GM03348 (cell line): ENCODE data around the gene PDX1.
A peak's percentile ranks its signal among the peaks of the same experiment; 100 is the strongest.

Experiments
- DNase-seq: peaks from one replicate; pipeline ENCODE4 v3.0.0; 2012; ENCODE audit warnings: low spot score

PDX1 gene

DNA sequence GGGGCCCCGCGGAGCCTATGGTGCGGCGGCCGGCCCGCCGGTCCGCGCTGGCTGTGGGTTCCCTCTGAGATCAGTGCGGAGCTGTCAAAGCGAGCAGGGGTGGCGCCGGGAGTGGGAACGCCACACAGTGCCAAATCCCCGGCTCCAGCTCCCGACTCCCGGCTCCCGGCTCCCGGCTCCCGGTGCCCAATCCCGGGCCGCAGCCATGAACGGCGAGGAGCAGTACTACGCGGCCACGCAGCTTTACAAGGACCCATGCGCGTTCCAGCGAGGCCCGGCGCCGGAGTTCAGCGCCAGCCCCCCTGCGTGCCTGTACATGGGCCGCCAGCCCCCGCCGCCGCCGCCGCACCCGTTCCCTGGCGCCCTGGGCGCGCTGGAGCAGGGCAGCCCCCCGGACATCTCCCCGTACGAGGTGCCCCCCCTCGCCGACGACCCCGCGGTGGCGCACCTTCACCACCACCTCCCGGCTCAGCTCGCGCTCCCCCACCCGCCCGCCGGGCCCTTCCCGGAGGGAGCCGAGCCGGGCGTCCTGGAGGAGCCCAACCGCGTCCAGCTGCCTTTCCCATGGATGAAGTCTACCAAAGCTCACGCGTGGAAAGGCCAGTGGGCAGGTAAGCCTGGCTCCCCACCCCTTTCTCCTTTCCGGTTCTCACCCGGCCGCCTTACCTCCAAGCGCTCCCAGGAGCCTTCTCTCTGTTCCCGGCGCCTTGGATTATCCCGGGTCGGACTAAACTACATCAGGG lies at the start of gene PDX1:
TSS of gene PDX1 (plus strand) at position 67 of the 743 bp plus-strand sequence. CDS start at position 206, 139 bp downstream.
- no peak for DNase-seq

DNA sequence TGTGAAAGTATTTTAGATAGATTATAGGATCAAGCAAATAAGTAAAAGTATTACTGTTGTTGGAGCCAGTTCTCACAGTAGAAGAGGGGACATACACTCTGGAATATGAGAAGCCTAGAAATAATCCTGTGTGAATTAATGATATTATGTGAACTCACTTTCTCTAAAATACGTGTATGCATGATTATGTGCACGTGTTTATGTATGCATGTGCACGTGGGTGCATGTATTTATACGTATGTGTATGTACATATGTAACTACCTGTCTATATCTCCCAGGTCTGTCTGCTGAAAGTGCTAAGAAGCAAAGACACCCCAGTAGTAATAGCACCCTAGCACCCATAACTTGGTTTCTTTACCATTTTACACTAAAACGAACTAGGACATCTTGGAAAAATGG lies 41.5 kb upstream of the PDX1 start:
- DNase-seq = no peak

DNA sequence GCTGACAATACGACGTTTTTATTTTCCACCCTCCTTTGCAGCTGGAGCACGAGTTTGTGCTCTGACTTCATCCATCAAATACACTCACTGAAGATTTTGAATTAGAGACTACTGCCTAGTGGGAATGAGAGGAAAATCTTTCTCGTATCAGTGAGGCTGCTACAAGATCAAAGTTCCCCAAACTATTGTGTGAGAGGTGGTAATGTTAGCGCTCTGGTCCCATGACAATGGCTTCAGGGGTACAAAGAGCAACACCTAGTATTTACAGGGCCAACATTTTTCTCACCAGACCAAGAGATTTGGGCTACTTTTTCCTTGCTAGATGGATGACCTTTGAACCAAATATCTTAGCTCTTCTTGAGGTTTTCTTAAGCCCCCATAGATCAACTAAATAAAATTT lies 30.3 kb upstream of the PDX1 start:
- DNase-seq = no peak

DNA sequence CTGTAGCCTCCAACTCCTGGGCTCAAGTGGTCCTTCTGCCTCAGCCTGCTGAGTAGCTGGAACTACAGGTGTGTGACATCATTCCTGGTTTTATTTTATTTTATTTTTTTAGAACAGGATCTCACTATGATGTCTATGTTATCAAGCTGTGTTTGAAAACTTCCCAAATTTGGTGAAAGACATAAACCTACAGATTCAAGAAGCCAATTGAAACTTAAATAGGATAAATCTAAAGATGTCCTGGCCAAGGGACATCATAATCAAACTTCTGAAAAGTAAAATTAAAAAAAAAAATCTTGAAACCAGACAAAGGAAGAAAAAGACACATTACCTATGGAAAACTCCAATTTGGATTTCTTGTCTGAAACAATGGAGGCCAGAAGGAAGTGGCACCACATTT lies 23.1 kb upstream of the PDX1 start:
- DNase-seq = no peak

DNA sequence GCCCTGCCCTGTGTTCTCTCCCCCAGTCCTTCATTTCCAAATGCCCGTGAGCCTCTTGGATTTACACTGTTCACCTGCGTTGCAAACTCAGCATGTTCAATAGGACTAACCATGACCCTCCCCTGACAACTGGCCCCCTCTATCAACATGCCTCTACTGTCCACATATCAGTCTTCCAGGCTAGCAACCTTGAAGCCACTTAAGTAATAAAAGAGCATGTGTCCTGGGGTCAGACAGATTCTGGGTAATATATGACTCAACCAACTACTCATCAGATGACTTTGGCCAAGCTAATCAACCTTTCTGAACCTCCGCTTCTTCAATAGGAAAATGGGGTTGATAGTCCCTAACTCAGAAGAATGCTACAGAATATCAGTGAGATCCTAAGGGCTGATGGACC lies 15.1 kb upstream of the PDX1 start:
- no peak for DNase-seq

DNA sequence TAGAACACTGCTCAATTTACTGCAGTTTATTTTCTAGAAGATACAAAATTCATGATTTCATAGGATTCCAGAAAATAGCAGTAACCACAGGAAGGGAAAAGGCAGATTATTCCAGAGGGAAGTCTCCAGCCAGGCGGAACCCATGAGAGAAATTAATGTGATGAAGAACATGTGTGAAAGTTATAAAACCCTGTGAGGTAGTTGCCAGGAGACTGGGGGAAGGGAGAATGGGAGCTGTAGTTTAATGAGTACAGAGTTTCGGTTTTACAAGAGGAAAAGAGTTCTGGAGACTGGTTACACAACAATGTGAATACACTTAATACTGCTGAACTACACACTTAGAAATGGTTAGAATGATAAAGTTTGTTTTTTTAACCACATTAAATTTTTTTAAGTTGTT lies 14.2 kb upstream of the PDX1 start:
- DNase-seq = no peak

DNA sequence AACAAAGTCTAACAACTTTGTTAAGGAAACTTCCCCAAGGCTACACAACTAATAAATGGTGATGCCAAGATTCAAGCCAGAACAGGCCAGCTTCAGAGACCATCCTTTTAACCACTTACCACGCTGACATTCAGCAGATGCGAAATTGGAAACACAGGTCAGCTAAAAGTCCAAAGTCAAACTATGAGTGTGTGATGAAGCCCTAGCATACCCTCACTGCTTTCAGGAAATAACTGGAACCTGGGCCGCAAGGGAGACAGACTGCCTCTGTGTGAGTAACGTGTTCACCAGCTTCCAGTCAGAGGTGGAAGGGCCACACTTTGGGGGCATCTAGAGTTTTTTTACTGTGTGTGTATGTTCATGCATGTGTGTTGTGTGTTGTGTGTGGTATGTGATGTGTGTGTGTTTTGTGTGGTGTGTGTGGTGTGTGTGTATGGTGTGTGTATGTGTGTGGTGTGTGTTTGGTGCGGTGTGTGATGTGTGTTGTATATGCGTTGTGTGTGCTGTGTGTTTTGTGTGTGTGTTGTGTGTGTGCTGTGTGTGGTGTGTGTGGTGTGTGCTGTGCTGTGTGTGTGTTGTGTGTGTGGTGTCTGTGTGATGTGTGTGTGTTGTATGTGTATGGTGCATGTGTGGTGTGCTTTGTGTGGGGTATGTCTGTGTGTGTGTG lies 12.5 kb upstream of the PDX1 start:
- DNase-seq = no peak

DNA sequence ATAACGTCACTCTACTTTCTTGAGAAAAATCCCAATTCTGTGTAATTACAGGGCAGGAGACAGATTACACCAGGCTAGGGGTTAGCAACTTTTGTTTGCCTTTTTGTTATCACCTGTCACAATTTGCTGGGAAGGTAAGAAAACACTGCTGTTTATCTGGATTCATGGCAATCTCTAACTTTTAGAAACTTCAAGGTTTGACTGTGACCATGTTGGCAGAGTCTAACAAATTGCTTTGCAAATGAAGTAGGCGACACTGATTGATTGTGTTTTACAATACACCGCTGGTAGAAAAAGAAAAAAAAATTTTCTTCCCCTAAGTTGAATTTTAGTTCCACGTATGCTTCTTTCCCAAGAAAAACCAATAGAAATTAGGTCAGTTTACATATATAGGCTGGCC lies 10.4 kb upstream of the PDX1 start:
- DNase-seq = no peak

DNA sequence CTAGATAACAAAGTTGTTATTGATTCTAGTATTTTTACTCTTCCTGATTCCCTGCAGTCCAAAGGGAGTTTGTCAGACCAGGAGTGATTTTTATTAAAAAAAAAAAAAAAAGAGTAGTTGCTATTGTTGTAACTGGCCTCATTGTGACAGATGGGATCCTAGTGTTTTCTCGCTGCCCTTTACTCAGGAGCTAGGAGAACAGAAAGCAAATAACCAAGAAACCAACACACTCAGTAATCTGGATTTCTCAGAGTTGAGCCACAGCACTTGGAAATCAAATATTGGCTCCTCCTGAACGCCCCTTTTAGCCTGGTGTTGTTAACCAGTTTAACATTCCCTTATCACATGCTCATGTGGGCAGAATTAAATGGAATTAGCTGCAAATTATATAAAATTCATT lies 8.3 kb upstream of the PDX1 start:
- no peak for DNase-seq

DNA sequence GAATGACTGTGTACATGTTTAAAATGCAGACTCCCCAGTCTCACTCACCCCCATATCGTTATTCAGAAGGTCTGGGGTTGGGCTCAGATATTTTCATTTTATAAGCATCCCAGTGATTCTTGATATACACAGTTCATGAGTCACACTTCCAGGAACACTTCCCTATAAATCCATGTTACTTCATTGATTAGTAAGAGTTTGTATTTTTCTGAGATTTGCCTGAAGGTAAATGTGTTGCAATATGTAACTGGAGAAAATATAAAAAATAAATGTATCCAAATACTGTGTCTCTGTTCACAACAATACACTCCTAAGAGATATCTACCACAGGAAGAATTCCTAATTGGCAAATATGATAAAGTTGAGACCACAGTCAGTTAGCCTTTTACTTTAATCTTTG lies 6.6 kb upstream of the PDX1 start:
- DNase-seq = no peak

DNA sequence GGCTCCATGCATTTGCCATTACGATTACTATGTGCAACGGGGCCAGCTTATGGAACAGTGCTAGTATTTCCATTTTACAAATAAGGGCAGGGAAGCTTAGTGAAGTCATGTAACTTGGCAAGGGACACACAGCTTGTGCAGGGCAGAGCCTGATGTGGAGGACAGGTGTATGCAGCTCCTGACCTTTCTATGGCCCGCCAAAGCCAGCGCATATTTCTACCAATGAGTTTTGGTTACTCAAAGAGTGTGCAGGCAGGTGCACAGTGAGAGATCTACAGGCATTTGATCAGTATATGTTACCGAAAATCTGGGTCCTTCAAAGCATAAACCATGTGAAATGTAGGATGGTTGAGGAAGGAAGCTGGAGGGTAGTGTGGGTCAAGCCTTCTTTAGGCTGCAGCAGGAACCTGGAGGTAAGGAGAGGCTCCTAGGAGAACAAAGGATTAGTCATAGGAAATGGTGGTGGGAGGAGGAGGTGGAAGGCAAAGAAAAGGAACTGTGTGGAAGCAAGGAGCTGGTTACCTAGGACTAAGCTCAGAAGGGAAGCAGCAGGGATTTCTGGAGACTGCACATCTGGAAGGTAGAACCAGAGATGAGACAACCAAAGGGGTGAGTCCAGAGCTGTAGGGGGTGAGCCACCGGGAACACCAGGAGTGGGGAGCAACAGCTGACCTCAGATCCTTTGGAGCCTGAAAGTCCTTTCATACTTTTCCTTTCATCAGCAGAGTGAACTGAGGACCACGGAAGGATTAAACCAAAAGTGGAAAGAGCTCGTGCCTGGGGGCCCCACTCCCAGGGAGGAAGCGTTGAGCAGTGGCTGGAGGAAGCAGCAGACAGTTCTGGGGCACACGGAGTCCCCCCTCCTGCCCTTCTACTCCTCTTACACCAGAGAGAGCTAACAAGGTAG lies 4.2 kb upstream of the PDX1 start:
- no peak for DNase-seq

DNA sequence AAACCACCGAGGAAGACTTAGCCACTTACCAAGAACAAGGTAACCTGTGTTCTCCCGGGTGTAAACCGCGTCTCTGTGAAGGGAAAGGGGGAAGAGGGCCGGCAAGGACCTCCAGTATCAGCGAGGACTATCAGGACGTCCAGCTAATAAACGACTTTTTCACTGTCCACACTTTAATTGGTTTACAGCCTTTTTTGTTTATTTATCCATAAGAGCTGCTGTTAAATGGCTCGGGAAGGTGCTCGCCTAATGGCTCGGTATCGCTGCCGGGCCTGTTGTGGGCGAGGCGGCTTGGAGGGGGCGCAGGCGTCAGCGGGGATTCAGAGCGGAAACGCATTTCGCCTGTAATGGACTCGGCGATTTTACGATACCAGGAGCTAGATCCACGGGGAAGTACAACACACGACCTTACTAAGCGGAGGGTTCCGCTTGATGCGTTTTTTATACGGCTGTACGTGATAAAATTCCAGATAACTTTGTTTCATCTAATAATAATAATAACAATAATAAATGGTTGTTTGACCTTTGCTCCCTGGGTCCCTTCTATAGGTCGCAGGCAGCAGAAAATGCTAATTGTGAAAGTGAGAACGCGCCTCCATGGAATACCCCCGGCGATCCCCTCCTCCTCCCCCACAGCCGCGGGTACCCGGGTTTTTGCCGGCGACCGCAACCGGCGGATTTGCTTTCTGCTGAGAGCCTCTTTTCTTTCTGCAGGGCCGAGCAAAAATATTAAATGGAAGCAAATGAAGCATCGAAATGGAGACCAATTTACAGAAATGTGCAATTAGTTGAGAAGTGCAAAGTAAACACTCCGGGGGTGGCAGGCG lies 2.5 kb upstream of the PDX1 start:
- no peak for DNase-seq

DNA sequence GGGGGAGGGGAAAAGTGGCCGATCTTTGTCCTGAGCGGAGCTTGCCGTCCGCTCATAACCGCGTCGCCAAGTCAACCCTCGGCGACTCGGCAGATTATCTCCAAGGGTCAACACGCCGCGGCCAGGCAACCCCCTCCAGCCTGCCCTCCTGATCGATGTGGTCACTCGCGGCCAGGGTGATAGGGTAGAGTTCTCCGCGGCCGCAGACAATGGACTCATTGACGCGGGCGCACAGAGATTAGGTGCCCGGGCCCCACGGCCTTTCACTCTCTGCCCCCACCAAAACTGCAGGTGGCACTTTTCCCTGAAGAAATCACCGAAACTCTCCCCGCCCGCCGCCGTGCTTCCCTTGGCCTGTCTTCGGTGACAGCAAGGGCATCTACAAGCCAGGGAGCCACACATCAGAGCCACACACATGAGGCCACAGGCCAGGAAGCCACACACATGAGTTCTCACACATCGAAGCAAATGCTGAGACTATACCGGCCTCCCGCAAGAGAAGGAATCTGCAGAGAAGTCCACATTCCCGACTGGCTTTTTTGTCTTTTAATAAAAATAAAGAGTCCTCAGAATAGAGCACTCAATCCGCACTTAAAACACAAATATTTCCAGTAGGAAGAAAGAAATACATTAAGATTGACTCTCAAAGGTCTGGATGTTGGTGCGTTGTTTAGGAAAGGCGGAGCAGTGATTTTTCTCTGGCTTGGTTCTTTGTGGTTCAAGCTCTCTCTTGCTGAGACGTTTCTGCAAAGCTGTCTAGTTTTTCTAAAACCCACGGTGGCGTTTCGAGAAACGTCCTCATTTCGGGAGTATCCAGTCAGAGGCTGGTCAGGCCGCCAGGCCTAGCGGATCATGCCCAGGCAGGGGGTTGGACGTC lies 1.5 kb upstream of the PDX1 start:
- DNase-seq = no peak

DNA sequence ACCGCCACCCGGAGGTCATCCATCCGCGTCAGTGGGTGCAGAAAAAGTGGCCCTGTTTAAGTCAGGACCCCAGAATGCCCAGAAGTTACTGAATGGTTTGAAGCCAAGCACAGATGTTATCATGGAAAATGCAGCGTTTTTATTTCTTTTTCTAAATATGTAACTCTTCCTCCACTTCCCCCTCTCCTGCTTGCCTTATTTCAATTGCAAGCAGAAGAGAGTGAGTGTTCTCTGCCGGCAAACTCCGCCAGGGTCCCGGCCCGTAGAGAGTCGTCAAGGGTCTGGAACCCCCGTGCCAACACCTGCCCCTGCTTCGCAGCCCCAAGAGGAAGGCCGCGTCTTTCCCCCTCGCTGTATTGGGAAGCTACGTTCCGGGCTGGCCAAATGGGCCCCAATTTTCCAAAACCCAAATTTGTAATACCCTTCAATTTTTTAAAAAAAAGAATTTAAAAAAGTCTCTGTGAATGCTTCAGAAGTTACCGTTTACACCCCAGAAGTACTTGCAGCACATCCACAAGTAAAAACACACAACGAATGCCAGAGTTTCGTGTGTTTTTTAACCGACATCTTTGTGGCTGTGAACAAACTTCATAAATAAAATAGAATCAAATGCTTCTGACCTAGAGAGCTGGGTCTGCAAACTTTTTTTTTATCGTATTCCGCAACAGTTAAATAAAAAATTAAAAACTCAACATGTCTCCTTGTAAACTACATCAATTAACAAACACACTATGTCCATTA lies 712 bp upstream of the PDX1 start:
- DNase-seq = no peak

DNA sequence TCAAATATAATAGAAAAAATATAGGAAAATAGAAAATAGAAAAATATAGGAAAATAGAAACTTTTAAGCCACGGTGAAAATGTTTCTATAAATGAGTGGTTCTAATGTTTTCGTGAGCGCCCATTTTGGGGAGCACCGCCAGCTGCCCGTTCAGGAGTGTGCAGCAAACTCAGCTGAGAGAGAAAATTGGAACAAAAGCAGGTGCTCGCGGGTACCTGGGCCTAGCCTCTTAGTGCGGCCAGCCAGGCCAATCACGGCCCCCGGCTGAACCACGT lies 204 bp upstream of the PDX1 start:
- DNase-seq = peak; percentile 71

DNA sequence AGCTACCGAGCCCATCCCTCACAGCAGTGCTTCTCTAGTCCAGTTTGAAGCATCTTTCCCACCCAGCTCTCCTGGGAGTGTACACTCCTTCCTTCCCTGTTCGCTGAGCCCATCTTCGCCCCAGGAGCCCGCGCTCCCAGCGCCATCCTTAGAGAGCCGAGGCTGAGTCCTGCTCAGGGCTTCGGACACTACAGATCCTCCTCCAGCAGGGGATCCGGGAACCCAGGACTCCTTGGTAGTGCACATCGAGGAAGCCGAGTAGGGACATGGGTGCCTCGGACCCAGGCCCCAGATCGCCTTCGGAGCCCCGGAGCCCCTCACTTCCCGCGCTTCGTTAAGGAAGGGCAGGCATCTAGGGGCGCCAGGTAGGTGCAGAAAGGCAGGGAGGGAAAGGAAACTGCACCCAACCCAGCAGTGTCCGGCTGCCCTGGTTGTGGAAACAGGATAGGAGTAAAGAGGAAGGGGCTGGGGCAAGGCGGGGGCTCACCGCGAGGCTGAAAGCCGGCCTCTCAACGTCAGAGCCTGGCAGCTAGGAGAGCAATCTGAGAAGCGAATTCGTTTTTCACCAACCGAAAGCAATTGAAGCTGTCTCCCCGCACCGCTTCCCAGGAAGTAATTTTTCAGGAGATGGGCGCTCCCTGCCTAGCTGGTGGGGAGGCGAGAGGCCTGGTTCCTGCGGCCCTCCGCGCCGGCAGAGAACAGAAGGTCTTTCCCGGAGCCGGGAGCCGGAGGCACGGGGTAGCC lies 1.0 kb downstream of the PDX1 start:
- peak; percentile 41 for DNase-seq

DNA sequence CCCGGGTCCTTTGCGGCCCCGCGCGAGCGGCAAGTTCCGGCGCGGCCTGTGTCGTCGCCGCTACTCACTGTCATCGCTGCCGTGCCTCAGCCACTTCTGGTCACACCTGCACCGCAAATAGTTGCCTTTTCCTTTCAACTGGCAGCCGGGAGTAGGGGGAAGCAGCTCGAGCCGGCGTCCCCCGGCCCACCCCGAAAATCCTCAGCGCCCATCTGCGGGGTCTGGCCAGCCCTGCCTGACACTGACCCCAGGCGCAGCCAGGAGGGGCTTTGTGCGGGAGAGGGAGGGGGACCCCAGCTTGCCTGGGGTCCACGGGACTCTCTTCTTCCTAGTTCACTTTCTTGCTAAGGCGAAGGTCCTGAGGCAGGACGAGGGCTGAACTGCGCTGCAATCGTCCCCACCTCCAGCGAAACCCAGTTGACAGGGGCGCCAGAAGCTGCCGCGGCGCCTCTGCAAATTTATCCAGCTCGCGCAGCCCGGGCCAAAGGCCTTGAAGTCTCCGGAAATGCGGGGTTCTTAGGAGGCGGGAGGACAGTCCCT lies 1.7 kb downstream of the PDX1 start:
- DNase-seq = no peak

DNA sequence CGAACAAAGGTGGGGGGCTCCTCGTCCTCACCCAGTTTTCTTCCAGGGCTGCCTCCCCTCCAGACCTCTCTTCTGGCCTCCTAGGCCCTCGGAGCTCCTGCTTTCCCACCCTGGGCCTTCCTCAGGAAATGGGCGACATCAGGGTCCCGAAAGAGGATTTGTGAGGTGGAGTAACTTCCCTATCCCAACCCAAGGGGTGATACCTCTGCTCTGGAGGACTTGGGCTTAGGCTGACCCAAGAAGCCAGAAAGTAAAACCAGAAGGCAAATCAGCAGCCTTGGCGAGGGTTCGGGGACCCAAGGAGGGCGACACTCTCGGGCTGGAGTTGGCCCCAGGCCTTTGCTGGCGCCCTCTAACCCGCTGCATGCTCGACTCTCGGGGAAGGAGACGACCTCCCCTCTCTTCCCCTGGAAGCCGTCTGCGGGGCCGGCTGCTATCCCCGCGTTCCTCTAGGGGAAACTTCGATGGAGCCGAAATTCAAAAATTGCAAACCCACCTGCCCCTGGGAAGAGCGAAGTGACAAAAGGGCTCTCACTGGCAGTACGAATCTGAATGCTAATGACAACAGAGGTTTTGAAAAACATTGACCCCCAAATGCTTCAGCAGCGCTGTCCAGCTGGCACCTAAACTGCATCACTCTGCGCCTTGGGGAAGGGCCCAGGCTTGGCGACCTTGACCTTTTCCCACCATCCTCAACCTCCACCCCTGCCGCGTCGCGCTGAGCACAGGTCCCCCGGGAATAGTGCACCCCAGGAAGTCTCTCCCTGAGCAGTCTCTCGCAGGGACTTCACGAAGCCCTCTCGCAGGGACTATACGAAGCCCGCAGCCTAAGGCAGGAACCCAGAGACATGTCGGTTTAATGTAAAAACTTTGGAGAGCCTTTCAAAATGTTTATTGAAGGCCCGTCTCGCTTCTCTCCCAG lies 2.4 kb downstream of the PDX1 start:
- no peak for DNase-seq
